ENCODE measurements around the gene AP2A2.

- no peak for TF ChIP-seq CTCF (IDR thresholded peaks at IDR 0.05)
- TF ChIP-seq POLR2A (IDR thresholded peaks at IDR 0.05): no peak
These were observed 47.6 kb downstream of the AP2A2 start for GRCh38 chr11:973237-973636.
